ENCODE results near the gene SEMA5B. TPM values are rescaled to one million over a fixed set of nuclear protein-coding genes. Genes with fewer than 3 reads are reported as not detected.

SEMA5B gene
- total and polyA plus RNA-seq, 2 of the 4 experiments (the other 2 are of a cell fraction), result not detected

DNA sequence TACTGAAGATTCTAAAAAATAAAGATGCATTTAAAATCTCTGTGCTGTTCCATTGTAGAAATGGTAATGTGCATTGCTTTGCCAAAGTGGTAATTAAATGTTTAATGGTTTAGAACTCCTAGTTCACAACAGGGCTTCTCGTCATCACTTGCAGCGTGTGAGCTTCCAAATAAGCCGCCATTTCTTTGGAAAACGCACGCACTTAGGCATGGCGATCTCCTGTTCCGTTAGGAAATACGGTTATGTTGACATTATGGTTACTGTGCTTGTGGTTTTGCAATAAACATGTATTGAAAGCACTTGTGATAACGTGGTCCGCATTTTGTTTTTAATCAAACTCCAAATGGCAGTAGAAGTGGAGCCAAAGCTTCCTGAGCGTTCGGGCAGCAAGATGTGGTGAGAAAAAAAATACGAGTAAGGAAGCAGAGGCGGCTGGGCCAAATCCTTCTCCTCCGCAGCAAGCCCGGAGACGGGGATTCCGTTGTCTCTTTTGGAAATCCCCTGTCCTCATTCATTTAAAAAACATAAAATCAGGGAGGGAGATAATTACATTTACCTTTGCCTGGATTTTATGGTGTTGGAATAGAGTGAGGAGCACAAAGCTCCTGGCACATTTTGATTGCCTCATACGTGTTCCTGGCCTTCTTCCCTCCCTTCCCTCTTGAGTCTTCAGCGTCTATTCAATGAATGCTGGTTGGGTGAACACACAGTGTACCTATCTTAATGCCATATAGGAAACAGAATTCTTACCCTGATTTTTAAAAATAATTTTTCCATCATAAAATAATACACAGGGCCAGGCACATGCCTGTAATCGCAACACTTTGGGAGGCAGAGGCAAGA is 135.2 kb downstream of the SEMA5B start (continued):
- TF ChIP-seq CTCF (conservative IDR thresholded peaks at IDR 0.05; ENCODE audit: low read depth, low read length), result no peak

GRCh38 chr3:122890720-122891220 is 136.8 kb downstream of the SEMA5B start:
- Histone ChIP-seq H3K4me1 (ENCODE audit: control insufficient read depth, insufficient read depth, low read length) (no peaks in the 10 kb centered on the region; the same call in 1 of the 2 replicates), H2AK9ac (replicated peaks; ENCODE audit: low read depth, low read length, poor library complexity) (no peak overlapping the region), H3K4me3 (ENCODE audit: insufficient read depth, low read depth, low read length) (no peak overlapping the region), H3K23ac (ENCODE audit: low read depth, low read length) (no peak overlapping the region), H4K5ac (ENCODE audit: low read depth, low read length) (no peak overlapping the region), H3K27ac (ENCODE audit: insufficient read depth, low read length) (no peak overlapping the region), H3K79me1 (ENCODE audit: low read depth in 1 of 2, low read length in 2 of 2) (no peaks in the 10 kb centered on the region), H3K18ac (ENCODE audit: low read depth, low read length) (no peak overlapping the region), H3K56ac (ENCODE audit: extremely low read depth, insufficient read depth, low read length) (no peak overlapping the region), H2BK15ac (ENCODE audit: low read depth, low read length) (no peak overlapping the region), H3K9ac (ENCODE audit: low read depth, low read length) (no peak overlapping the region), H3K4me2 (ENCODE audit: low read depth, low read length) (no peak overlapping the region), H3K9me1 (ENCODE audit: insufficient read depth, low read length) (no peaks in the 10 kb centered on the region), H3K9me3 (ENCODE audit: control insufficient read depth, insufficient read depth, low read length) (no peaks in the 10 kb centered on the region), H2BK5ac (ENCODE audit: low read depth, low read length, poor library complexity, severe bottlenecking) (no peak overlapping the region), H4K91ac (ENCODE audit: insufficient read depth, low read depth, low read length) (no peak overlapping the region), H3K14ac (replicated peaks; ENCODE audit: low read depth, low read length) (no peak overlapping the region), H4K8ac (ENCODE audit: low read depth in 2 of 2, low read length in 2 of 2) (no peak overlapping the region), H2BK20ac (ENCODE audit: low read depth, low read length) (no peak overlapping the region), H3K4ac (ENCODE audit: low read depth, low read length) (no peak overlapping the region), H2BK120ac (ENCODE audit: low read depth, low read length) (no peak overlapping the region), H4K20me1 (ENCODE audit: insufficient read depth, low read length) (no peaks in the 10 kb centered on the region), H2AFZ (replicated peaks; ENCODE audit: low read length, poor library complexity) (no peak overlapping the region), H2AK5ac (ENCODE audit: low read depth, low read length) (no peak overlapping the region), H3K27me3 (ENCODE audit: control insufficient read depth, insufficient read depth, low read length) (peaks cover 15% of the 10 kb centered on the region), H3K36me3 (ENCODE audit: control insufficient read depth, insufficient read depth, low read length) (no peaks in the 10 kb centered on the region)
- intact Hi-C loops (cut with micrococcal nuclease) (no loop called here), dilution Hi-C loops (cut with HindIII; ENCODE audit: low sequenced_read_pairs, unreplicated experiment) (no loop called here), in situ Hi-C loops (cut with MboI; ENCODE audit: low sequenced_read_pairs) (no loop called here)
- CTCF ChIA-PET, result no interaction called here
- POLR2A ChIA-PET (ENCODE audit: unreplicated experiment), result no interaction called here
- WGBS, 2 experiments (ENCODE audit: extremely low coverage in 2 of 2, insufficient read length in 1 of 2), result 67% methylated on average over 1 of the region's 4 CpGs; no CpG with 5 or more reads in 1 of the 2 experiments
- DNase-seq (no peak), ATAC-seq (ENCODE audit: low read depth) (no peak)
- no TSS peak for BruUV-seq (replicated peaks)
- TF ChIP-seq RAD21 (IDR thresholded peaks at IDR 0.05; ENCODE audit: low read length), result no peak
- TF ChIP-seq FOS (IDR thresholded peaks at IDR 0.05; ENCODE audit: low read depth, low read length), result no peak
- TF ChIP-seq SMC3 (IDR thresholded peaks at IDR 0.05; ENCODE audit: low read depth, low read length), result no peak
- TF ChIP-seq, protein P1, sequence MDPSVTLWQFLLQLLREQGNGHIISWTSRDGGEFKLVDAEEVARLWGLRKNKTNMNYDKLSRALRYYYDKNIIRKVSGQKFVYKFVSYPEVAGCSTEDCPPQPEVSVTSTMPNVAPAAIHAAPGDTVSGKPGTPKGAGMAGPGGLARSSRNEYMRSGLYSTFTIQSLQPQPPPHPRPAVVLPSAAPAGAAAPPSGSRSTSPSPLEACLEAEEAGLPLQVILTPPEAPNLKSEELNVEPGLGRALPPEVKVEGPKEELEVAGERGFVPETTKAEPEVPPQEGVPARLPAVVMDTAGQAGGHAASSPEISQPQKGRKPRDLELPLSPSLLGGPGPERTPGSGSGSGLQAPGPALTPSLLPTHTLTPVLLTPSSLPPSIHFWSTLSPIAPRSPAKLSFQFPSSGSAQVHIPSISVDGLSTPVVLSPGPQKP (IDR thresholded peaks at IDR 0.05; ENCODE audit: borderline replicate concordance, low read depth, low read length), result no peak
- no peak for TF ChIP-seq MXI1 (IDR thresholded peaks at IDR 0.05; ENCODE audit: borderline replicate concordance, low read depth, low read length)
- TF ChIP-seq CTCF (conservative IDR thresholded peaks at IDR 0.05; ENCODE audit: low read depth, low read length), result no peak
- TF ChIP-seq RFX5 (IDR thresholded peaks at IDR 0.05; ENCODE audit: low read depth, low read length), result no peak
- no peak for TF ChIP-seq MAZ (IDR thresholded peaks at IDR 0.05; ENCODE audit: borderline replicate concordance, low read depth, low read length)

Measured in IMR-90 (cell line).